ENCODE data around the gene CLCA2.

The CLCA2 gene

DNA sequence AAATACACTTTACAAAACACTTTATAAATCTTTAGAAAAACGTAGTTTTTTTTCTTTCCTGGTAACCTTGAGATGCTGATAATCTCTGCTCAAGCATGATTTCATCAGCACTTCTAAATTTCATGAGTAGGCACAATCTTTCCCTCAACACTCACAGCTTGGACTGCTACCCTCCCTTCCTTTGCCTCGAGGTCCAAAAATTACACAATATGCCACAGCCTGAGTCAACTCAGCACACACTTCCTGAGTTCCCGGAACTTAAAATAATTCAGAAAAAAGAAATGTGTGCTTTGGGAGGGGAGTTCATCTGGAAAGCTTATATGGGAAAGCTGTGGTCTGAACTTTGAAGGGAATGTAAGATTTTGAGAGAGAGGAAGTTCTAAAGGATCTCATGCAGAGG lies 5.9 kb downstream of the CLCA2 start:
- DNase-seq = no peak

DNA sequence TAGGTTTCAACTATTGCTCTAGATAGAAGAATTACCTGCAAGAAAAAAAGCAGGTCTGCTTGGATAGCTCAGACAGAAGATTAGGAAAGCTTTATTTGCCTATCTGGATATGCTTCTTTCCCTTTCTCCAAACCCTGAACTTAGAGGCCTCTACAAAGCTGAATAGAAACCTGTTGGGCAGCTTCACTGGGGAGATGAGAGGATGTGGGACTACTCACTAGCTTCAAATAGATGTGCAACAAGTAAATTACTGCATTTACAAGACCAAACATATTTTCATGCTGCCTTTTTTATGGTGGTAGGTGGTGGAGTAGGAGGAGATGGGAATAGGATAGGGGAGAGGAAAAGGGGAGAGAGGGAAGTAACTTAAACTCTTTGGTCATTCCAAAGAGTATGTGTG lies 6.4 kb downstream of the CLCA2 start:
- no peak for DNase-seq

DNA sequence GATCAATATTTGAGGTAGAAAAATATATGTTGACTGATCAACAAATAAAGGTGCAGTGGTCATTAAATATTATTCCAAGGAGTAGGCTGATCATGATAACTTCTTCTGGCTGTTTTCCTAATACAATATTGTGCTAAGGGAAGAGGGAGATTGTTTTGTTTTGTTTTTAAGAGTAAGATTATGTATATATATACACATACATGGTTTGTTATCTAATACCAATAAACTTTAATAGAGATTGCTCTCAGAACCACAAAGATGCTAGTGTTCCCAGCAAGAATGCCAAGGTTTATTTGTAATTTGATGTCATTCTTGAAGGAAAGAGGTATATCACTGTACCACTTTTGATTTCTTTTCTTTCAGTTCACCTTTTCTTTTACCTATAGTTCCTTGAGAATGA lies 10.1 kb downstream of the CLCA2 start:
- no peak for DNase-seq

- DNase-seq = no peak
Observed at GRCh38 chr1:86435327-86435726, 11.4 kb downstream of the CLCA2 start.

DNA sequence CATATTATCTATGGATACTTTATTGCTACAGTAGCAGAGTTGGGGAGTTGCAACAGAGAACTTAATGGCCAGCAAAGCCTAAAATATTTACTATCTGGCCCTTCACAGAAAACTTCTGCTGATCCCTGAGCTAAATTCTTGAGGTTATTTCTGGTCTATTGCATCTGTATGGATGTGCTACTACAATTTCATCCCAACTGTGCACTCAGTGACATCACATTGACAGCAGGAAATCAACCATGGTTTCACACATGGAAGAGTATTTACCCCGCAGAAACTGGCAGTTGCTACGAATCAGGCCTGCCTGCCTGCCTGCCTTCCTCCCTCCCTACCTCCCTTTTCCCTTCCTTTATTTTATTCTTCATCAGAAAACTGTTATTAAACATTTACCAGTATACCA lies 12.1 kb downstream of the CLCA2 start:
- DNase-seq = no peak

- DNase-seq = no peak
Observed at GRCh38 chr1:86441581-86441980, 17.6 kb downstream of the CLCA2 start.

GRCh38 chr1:86441997-86442396 lies 18.0 kb downstream of the CLCA2 start:
- DNase-seq = no peak

- DNase-seq = no peak
Observed at GRCh38 chr1:86445919-86446318, 21.9 kb downstream of the CLCA2 start.

DNA sequence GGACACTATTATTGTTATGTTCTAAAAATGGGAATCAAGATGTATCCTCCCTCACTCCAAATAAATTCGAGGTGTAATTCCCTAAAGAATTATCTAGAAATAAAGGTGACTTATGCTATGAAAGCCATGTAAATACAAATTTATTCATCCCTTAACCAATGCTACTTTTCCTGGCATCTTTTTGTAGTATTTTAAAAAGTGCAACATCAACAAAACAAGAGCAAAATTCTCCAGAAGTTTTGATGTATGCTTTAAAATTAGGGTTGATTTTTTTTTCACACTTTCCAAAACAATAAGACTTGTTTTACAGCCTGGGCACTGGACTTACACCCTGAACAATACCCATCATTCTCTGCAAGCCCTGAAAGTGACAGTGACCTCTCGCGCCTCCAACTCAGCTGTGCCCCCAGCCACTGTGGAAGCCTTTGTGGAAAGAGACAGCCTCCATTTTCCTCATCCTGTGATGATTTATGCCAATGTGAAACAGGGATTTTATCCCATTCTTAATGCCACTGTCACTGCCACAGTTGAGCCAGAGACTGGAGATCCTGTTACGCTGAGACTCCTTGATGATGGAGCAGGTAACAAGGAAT lies 23.3 kb downstream of the CLCA2 start:
- no peak for DNase-seq

- DNase-seq = no peak
Observed at GRCh38 chr1:86448670-86449069, 24.7 kb downstream of the CLCA2 start.

- DNase-seq = no peak
Observed at GRCh38 chr1:86449103-86449502, 25.1 kb downstream of the CLCA2 start.

- DNase-seq = no peak
Observed at GRCh38 chr1:86450847-86451246, 26.9 kb downstream of the CLCA2 start.

DNA sequence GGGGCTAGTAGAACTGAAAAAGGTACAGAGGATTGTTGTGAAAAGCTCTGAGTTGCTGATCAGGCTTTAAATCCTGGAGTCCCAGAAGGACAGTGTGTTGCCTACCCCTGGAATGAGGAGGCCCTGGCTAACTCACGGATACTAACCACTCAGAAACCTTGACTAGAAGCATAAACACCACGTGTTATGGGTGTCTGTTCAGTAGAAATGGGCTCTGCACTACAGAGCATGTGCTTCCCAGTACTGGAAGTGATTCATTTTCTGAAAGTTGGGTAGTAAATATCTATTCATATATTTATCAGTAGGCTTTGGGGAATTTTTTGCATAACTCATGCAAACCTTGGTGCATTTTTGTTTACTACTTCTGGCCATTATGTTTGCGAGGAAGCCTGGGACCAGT lies 29.7 kb downstream of the CLCA2 start:
- DNase-seq = no peak

DNA sequence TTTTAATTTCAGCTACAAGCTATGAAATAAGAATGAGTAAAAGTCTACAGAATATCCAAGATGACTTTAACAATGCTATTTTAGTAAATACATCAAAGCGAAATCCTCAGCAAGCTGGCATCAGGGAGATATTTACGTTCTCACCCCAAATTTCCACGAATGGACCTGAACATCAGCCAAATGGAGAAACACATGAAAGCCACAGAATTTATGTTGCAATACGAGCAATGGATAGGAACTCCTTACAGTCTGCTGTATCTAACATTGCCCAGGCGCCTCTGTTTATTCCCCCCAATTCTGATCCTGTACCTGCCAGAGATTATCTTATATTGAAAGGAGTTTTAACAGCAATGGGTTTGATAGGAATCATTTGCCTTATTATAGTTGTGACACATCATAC lies 31.1 kb downstream of the CLCA2 start:
- no peak for DNase-seq

GRCh38 chr1:86460998-86461397 lies 37.0 kb downstream of the CLCA2 start:
- no peak for DNase-seq

GRCh38 chr1:86461482-86461881 lies 37.5 kb downstream of the CLCA2 start:
- no peak for DNase-seq

DNA sequence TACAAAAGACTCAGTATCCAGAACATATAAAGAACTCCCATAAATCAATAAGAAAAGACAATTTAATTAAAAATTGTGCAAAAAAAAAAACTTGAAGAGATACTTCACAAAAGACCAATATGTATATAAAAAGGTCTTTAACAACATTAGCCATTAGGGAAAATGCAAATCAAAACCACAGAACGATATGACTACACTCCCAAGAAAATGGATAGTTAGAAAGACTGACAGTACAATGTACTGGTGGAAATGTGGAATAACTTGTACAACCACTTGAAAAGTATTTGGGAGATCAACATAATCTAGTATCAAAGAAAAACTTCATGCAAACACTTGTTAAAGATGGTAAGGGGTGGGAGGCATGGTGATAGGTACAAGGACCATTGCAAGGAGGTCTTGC lies 40.8 kb downstream of the CLCA2 start:
- no peak for DNase-seq

DNA sequence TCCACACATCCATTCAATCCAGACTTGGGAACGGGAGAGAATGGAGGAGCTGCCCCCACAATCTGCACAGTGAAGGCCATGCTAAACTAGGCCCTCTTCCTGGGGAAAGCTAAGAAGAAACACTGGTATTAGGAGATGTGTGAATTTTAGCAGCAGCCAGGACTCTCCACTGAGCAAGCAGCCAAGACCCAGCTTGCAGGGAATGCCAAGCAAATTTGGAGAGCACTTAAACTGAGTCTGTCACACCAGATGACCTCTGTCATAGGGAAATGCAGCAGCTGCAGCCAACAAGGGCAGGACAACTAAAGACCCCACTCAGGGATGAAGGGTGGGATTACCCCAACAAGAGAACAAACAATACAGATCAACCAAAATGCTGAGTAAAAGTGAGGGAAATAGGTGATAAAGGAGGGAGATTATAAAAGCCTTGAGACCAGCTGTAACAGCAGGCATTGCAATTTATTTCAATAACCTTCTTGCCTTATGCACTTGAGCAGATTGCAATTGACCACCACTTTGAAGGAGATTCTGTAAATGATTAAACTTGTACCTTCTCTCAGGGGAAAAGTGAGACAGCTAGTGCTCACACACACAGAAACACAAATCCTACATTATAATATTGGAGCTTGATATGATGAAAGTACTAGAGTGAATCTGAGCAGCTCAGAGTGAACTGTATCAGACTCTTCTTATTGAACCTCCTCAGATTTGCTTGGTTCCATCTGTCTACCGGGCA lies 42.3 kb downstream of the CLCA2 start:
- DNase-seq = no peak

GRCh38 chr1:86466986-86467385 lies 43.0 kb downstream of the CLCA2 start:
- no peak for DNase-seq

DNA sequence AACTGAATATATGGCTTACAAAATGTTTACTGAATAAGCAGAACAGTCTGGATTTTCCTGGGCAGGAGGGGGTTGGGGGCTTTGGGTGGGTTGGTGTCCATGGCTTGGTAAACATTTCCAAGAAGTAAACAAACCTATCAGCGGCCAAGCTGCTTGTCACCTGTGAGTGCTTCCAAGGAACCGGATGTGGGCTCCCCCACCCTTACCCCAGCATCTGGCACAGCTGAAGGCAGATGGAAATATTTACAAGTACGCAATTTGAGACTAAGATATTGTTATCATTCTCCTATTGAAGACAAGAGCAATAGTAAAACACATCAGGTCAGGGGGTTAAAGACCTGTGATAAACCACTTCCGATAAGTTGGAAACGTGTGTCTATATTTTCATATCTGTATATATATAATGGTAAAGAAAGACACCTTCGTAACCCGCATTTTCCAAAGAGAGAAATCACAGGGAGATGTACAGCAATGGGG lies 44.6 kb downstream of the CLCA2 start, which contains the start of gene CLCA1:
TSS of gene CLCA1 (plus strand) at position 427 of the 477 bp plus-strand sequence. CDS start at position 472, 45 bp downstream.
- no peak for DNase-seq

- DNase-seq = no peak
Observed at GRCh38 chr1:86470859-86471258, 46.9 kb downstream of the CLCA2 start.

DNA sequence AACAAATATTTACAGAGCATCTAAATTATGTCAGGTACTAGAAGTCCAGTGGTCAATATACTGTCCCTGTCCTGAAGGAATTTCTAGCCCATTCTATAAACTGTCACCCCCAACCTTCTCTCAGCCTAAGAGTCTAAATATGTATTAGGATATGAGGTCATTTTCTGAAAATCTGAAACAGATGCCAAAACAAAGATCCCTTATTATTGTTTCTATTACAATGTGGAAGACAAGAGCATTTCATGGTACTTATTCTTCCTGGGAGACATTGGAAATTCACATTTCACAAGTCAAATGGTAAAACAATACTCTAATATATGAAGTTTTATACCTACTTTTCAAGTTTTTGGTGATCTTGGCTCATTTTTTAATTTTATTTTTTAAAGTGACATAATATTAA lies 47.3 kb downstream of the CLCA2 start:
- no peak for DNase-seq

- DNase-seq = no peak
Observed at GRCh38 chr1:86472152-86472551, 48.2 kb downstream of the CLCA2 start.

DNA sequence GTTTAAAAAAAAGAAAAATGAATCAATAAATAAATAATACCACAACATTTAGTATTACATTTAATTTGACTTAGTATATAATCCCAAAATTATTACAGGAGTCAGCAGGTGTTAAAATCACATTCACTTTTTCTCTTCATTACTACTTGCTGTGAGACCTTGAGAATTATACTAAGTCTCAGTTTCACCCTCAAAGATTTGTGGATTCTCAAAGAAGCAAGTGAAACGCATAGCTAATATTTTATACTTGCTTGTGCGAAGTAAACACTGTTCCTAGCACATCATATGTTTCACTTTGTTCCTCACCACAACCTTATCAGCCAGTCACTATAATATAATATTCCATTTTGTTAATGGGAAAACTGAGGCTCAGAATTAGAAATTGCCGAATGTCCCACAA lies 48.8 kb downstream of the CLCA2 start:
- no peak for DNase-seq

DNA sequence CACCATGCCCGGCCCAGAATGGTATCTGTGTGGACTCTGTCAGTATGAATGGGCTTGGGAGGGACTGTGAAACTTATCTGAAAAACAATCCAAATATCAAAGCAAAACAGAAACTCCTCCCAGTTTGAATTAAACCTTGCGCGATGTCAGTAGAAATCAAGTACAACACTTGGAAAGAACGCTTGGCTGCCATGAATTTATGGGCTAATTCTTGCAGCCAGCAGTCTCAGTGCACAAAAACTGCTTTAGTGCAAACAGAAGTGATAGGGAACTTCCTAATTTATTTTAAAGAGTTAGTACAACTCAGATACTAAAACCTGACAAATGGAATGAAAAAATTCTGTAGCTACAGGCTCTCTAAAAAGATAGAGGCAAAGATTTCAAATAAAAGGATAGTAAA lies 53.3 kb downstream of the CLCA2 start:
- DNase-seq = no peak

Data from activated CD4-positive, CD25-positive, alpha-beta regulatory T cell (primary cell).